Erythroblast (primary cell): ENCODE data around the gene CACNA1D.
"Not testable (repeated sequence)": the region's sequence is repeated elsewhere in the genome, so short reads cannot be mapped to it uniquely, and the experiment has no call there.

ENCODE experiments used
- DNase-seq, 2 experiments: peaks; one replicate each; lab custom pipeline; 2025; lab: John Stamatoyannopoulos, UW
- GATA1 ChIP-seq: IDR thresholded peaks from 2 replicates; pipeline ENCODE4 v1.6.1; 2011; ENCODE audit warnings: low read depth, mild to moderate bottlenecking, control low read depth, low read length, moderate library complexity
- POLR2A ChIP-seq: IDR thresholded peaks from 2 replicates; pipeline ENCODE4 v1.6.1; 2011; ENCODE audit warnings: mild to moderate bottlenecking, low read length

Gene CACNA1D

DNA sequence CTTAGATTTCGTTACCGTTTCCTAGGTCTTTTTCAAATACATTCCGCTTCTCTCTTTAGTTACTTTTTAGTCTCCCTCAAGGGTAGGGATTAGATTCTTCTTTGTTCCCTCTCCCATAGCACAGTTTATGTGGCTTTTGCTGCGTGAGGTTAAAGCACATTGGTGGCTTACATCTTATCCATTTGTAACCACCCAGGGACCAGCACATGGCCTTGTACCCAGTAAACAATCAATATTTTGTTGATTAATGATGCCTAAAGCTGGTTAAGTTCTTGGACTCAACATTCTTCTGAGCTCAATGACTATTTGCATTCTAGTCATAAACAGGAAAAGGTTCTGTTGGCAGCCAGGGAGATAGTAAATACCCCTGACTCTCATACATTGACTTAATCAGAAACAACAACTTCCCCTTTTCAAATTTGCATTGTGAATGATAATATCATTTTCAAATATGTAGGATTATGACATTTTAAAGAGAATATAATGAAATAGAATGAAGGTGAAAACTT is 60.2 kb downstream of the CACNA1D start:
- DNase-seq, result no peak
- no peak for TF ChIP-seq GATA1
- TF ChIP-seq POLR2A, result no peak

DNA sequence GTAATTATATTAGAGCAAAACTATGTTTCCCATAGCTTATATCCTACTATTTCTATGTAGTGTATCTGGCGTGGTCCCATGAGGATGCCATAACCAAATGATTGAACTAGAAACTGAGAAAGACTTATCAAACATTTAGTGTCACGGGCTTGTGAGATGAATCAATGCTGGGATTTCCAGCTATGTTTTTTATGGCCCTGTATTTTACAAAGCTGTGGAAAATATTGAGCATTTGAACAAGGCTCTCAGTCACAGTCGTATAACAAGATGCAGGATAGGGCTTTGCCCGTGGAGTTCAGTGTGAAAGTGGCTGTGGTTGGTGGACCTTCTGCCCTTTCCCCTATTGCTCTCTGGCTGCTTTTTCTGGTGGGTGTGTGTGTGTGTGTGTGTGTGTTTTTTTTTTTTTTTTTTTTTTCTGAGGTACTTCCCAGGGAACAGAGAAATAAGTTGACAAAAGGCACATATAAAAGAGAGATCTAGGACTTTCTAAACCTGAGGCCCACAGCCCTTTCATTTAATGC is 60.7 kb downstream of the CACNA1D start:
- no peak for TF ChIP-seq GATA1
- TF ChIP-seq POLR2A, result no peak
- no peak for DNase-seq

DNA sequence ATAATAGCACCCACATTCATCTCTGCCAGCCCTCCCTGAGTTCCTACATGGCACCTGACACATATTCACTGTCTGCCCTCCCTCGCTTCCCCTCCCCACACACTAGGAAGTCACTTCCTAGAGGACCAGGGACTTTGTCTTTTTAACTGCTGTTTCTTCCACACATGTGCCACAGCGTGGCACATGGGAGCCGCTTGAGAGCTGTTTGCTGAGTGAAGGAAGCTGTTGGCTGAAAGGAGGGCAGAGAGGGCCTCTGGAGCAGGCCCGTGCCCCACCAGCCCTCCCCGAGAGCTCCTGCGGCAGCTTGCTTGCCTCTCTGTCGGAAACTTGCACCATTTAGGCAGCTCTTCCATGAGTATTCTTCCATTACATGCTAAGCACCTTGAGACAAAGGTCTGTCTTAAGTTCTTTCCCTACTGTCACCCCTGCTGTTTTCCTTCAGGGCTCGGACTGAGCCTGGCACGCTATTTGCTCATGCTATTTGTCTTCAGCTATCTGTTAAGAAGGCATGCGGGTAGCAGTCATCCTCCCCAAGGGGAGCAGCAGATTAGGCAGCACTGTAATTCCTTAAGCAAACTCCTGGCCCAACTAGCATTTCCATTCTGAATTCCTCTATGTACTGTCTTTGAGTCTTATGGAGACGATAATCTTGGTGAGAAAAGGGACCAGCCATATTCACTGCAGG is 72.2 kb downstream of the CACNA1D start:
- no peak for DNase-seq
- TF ChIP-seq GATA1 (no peak), POLR2A (no peak)

DNA sequence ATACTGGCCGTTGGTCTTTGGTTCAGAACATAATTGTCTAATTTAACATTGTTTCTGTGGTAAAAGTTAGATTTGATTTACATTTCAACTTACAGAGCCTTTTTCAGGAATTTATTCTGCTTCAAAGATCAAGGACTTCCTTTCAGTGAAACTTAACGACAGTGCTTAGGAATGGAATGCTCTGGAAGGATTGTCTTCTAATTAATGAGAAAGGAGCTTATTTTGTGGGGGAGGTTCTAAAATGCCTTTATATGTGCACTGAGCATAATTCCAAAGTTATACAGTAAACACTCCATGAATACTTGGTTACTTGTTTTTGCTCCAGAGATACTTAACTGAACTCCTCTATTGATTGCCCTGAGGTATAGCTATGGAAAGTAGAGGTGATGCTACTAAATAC is 75.7 kb downstream of the CACNA1D start:
- TF ChIP-seq GATA1 (no peak), POLR2A (no peak)
- no peak for DNase-seq

DNA sequence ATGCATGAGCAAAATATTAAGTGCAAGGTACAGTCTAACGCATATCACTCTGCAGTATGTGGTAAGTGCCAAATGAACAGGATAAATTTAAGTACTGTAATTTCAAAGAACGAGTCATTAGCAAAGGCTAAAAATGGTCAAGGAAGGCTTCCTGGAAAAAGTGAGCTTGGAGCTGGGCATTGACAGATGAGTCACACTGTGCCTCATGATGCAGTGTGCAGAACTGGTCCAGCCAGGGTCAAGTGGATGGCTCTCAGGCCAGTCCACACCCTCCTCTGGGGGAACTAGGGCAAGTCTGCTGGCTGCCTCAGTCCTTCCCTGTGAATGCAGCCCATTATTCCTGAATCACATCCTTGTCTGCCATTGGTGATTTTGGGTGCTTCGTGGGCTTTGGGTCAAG is 76.3 kb downstream of the CACNA1D start:
- TF ChIP-seq POLR2A (no peak), GATA1 (no peak)
- no peak for DNase-seq

DNA sequence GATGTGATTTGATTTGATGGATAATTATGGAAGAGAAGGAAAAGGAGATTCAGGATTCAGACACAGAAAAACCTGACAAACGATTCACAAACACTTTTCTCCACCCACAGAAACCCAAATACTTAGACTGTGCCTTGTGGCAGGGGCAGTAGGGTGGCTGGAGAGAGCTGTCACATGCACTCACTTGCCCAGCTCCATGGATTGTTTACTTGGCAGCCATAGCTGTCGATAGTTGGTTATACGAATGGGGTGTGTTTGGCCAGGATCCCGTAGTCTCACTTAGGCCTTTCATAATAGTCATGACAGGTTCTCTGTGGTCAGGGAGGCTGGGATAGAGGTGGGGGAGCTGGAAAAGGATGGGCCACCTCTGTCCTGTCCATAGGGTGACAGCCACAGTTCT is 76.9 kb downstream of the CACNA1D start:
- no peak for TF ChIP-seq POLR2A
- TF ChIP-seq GATA1, result no peak
- DNase-seq, result no peak

DNA sequence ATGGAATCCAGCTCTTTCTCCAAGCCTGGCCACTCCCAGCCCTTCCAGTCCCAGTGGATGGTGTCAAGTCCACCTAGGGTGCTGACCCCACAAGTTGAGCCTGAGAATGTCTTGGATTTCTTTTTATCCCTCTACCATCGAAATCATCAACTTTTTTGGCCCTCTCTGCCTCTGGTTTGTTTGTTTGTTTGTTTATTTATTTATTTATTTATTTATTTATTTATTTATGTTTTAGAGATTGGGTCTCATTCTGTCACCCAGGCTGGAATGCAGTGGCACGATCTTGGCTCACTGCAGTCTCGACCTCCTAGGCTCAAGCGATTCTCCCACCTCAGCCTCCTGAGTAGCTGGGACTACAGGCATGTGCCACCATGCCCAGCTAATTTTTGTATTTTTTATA is 77.8 kb downstream of the CACNA1D start:
- not testable (repeated sequence) for DNase-seq

DNA sequence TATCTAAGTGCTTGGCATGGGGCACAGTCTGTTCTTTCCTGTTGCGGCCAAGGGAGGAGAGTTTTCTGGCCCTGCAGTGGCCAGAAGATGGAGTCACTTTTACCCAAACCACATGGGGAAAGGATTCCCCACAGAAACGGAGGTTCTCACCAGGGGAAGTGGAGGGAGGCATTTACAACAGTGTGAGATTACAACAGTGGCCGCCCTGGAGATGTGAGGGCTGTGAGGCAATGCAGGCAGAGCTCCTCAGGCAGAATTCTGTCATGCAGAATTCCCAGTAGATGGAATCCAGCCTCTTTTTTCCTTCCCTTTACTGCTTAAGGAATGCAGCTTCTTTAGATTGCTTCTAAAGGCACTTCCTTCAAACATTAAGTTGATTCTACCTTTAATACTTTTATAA is 83.1 kb downstream of the CACNA1D start:
- no peak for TF ChIP-seq GATA1
- TF ChIP-seq POLR2A, result no peak
- no peak for DNase-seq

DNA sequence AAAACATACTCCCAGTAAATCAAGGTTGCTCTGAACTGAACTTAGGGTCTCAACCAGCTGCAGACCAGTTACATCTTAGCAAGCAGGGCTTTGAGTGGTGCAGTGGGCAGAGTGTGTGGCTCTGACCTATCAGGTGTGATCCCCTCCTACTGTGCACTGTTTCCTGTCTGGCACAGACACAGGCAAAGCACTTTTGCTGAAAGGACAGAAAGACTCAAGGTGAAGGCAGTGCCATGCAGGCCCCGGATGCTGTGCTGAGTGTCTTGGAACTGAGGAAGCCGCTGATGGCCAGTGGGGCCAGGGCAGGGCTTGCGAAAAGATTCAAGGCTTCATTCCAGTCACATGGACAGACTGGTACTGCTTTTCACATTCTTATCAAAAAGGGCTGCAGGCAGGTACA is 85.2 kb downstream of the CACNA1D start:
- TF ChIP-seq GATA1, result no peak
- no peak for TF ChIP-seq POLR2A
- no peak for DNase-seq

DNA sequence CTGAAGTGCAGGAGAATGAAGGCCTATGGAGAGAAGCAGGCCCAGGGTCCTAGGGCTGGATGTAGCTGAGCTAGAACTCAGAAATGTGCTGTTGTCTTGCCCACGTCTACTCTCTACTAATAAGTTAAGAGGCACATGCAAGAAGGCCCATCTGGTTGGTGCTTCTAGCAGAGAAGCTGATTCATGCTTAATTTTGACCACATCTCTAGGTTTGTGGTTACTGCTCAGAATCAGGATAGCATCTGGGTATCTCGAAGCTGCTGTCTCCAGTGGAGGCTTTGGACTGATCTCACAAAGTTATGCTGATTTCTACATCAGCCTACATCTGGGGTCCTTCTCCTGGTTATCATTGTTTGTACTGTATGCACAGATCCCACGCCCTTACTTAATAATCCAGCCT is 87.3 kb downstream of the CACNA1D start:
- TF ChIP-seq POLR2A (no peak), GATA1 (no peak)
- DNase-seq, result no peak

DNA sequence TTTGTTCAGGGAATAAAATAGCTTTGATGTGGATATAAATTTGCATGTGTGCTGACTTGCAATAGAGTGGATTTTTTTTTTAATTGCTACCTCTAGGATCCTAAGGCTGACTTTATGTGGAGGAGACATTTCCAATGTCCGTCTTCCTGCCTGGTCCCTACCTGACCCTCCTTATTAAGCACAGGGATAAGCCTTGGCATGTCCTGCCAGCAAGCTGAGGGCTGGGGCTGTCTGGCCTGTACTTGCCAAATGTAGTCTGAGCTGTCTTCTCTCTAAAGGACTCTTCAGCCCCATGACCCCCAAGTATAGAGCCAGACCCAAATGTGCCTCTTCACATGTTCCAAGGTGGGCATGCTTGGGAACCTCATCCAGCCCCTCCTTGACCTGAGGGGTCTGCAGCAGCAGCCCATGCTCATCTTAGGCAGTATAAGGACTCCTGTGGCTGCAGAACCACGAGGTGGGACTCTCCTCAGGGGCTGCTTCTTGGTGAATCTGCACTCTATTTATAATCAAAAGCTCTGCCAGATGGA is 88.8 kb downstream of the CACNA1D start:
- no peak for TF ChIP-seq GATA1
- no peak for DNase-seq

DNA sequence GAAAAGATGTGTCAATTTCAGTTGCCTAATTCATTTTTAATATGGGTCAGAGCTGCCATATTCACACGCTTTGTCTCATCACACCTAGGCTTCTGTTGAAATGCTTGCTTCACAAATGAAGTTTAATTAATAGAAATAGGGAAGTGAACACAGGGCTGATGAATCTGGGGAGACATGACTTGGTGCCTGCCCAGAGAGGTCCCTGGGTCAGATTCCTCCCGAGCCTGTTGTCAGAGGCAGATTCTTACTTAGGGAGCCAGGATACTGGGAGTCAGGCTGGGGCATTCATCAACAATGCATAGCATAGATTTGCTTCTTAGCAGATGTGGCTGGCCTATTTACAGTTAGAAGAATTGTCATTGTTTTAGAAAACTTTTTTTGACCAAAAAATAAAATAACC is 90.6 kb downstream of the CACNA1D start:
- DNase-seq, result no peak
- TF ChIP-seq POLR2A (no peak), GATA1 (no peak)

DNA sequence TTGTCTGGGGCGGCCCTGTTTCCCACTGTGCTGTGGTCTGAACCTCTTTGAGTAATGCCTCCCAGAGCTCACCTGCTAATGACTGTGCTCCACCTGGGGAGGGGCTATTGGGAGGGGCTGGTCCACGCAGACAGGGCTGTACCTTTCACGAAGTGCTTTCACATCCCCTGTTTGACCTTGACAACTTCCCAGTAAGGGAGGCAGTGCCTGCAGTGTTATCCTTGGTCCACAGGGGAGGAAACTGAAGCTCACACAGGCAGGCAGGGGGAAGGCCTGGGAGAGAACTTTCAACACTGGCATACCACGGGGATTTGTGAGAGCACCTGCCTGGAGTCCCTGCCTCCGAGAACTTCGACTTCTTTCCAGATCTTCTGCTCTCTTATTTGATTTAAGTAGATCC is 91.2 kb downstream of the CACNA1D start:
- no peak for TF ChIP-seq POLR2A
- no peak for TF ChIP-seq GATA1
- no peak for DNase-seq

DNA sequence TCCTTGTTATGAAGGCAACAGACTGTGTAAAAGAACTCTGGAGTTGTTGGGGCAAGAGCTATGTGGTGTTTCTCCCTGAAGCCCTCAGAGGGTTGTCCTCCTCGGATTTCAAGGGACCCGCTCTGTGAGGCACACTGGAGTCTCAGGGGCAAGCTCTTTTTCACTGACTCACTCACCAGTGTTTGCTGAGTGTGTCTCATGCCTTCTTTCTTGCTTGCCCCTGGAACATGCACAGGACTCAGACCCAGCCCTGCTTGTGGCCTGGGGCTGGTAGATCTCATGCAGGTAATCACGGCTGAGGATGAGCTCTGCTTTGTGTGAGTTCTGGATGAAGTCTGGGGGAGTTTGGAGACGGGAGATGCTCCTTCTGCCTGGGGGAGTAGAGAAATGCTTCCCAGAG is 93.7 kb downstream of the CACNA1D start:
- no peak for TF ChIP-seq GATA1
- TF ChIP-seq POLR2A, result no peak
- DNase-seq, result no peak

DNA sequence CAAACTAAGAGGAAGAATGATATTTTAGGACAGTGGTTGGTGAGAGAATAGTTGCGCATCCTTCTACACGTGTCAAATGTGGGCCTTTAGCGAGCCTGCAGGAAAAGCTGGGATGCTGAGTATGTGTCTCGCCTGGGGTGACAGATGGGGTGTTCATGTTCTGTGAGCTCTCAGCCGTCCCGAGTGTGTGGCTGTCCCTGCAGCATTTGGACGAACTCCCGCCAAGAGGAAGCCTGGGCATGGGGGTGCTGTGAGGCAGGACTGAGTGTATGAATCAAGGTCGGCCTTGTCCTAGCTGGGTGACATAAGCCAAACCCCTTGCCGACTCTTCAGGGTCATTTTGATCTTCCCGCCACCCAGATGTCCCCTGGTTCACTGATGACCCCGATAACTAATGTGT is 94.8 kb downstream of the CACNA1D start:
- no peak for TF ChIP-seq POLR2A
- no peak for TF ChIP-seq GATA1
- no peak for DNase-seq
